ENCODE data around the gene SLC35F3.

The SLC35F3 gene

DNA sequence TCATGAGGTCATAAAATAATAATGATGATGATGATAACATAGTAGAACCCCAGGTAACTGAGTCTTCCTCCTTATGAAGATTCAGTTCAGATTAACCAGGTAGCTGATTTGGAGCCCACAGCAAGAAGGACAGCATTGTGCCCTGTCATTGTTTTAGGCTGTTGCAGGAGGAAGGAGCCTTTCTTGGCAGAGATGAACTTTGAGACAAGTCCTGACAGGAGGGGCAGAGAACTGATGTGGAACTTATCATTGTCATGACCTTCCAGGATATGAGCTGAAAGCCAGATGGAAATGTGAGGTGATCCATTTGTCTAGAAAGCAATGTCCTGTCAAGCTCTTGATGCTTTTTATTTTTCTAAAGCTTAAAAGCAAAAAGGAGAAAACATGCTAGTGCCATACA is 336.2 kb downstream of the SLC35F3 start:
- no peaks in the 10 kb centered on the region for H4K20me1 ChIP-seq (ENCODE audit: low read depth, low read length)
- TF ChIP-seq, protein P1, sequence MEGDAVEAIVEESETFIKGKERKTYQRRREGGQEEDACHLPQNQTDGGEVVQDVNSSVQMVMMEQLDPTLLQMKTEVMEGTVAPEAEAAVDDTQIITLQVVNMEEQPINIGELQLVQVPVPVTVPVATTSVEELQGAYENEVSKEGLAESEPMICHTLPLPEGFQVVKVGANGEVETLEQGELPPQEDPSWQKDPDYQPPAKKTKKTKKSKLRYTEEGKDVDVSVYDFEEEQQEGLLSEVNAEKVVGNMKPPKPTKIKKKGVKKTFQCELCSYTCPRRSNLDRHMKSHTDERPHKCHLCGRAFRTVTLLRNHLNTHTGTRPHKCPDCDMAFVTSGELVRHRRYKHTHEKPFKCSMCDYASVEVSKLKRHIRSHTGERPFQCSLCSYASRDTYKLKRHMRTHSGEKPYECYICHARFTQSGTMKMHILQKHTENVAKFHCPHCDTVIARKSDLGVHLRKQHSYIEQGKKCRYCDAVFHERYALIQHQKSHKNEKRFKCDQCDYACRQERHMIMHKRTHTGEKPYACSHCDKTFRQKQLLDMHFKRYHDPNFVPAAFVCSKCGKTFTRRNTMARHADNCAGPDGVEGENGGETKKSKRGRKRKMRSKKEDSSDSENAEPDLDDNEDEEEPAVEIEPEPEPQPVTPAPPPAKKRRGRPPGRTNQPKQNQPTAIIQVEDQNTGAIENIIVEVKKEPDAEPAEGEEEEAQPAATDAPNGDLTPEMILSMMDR (IDR thresholded peaks at IDR 0.05; ENCODE audit: insufficient read depth, low read length, poor library complexity, severe bottlenecking): no peak
- no peak for TF ChIP-seq EZH2phosphoT487 (conservative IDR thresholded peaks at IDR 0.05; ENCODE audit: low read length)
- H3K9ac ChIP-seq (ENCODE audit: low read length): no peak overlapping the region
- H3K9me3 ChIP-seq (ENCODE audit: insufficient read depth, low read length): no peaks in the 10 kb centered on the region
- H3K27me3 ChIP-seq (ENCODE audit: low read length): no peaks in the 10 kb centered on the region
- H3F3A ChIP-seq (ENCODE audit: insufficient read depth): no peaks in the 10 kb centered on the region
- H3K4me2 ChIP-seq (ENCODE audit: low read depth, low read length, poor library complexity, severe bottlenecking): no peak overlapping the region
- no peaks in the 10 kb centered on the region for H3K36me3 ChIP-seq (ENCODE audit: low read length)
- H3K4me3 ChIP-seq (ENCODE audit: insufficient read depth, low read length, poor library complexity, severe bottlenecking): no peak overlapping the region
- H2AFZ ChIP-seq (ENCODE audit: low read depth, low read length, severe bottlenecking): no peak overlapping the region
- H3K79me2 ChIP-seq (ENCODE audit: insufficient read depth, low read length): no peaks in the 10 kb centered on the region
- no peaks in the 10 kb centered on the region for H3K9me2 ChIP-seq (replicated peaks; ENCODE audit: insufficient read depth, low read length)
- no peak overlapping the region for H3K27ac ChIP-seq (ENCODE audit: low read depth, low read length)

DNA sequence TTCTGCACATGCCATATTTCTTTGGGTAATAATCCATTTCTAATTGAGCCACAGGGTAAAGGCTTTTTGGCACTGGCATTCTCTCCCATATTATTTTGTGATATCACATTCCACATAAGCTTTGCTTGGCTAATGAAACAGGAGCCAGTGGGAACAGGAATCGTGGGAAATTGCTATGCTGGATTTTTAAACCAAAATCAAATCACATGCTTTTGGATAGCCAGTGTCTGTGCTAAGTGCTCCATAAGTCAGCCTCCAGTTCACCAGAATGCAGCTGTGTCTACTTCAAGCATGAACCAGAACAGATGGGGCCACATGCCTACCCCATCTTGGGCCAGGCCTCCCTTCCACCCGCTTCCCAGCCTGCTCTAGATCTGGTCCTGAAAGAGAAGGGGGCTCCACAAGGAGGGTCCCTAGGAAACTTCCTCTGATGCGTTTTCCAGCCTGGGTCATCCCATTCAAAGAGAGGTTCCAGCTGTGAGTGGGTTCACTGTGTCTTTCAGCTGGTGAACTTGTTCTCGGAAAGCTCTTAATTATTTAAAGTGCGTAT is 337.5 kb downstream of the SLC35F3 start:
- Histone ChIP-seq H3K4me3 (ENCODE audit: insufficient read depth, low read length, poor library complexity, severe bottlenecking) (no peak overlapping the region), H3K36me3 (ENCODE audit: low read length) (no peaks in the 10 kb centered on the region), H3K9ac (ENCODE audit: low read length) (no peak overlapping the region)

DNA sequence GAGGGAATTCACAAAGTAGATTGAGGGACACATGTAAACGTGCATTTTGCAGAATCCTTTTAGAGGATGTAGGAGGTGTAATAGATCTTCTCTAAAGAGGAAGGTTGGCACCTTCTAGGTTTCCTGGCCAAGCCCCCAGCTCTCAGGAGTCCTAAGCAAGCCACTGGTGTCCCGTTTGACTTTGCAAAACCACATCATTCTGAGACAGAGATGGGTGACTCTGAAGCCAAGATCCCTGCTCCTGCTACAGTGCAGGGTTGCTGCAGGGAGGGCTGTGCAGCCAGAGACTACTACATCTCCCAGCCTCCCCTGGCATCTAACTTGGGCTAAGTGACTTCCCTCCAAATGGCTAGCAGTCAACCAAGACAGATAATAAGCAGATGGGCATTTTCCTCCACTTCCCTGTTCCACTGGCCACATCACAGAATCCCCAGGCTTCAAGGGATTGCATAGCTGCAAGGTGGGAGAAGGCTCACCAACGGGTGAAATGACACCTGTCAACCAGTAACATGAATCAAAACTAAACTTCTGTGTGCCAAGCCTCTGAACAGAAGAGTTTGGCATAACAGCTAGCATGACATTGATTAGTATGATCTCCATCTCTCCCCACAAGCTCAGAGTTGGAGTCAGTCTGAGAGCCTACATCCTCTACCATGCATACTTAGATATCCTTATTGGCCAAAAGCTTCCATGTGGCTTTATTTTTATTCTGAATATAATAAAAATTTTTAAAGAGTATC is 339.2 kb downstream of the SLC35F3 start:
- Histone ChIP-seq H3K4me3 (ENCODE audit: insufficient read depth, low read length, poor library complexity, severe bottlenecking) (no peak overlapping the region), H3K79me2 (ENCODE audit: insufficient read depth, low read length) (no peaks in the 10 kb centered on the region), H4K20me1 (ENCODE audit: low read depth, low read length) (no peaks in the 10 kb centered on the region), H3K27me3 (ENCODE audit: low read length) (no peaks in the 10 kb centered on the region), H3K9me2 (replicated peaks; ENCODE audit: insufficient read depth, low read length) (no peaks in the 10 kb centered on the region), H3K9ac (ENCODE audit: low read length) (no peak overlapping the region), H3K36me3 (ENCODE audit: low read length) (no peaks in the 10 kb centered on the region), H3K4me2 (ENCODE audit: low read depth, low read length, poor library complexity, severe bottlenecking) (no peak overlapping the region), H3F3A (ENCODE audit: insufficient read depth) (no peaks in the 10 kb centered on the region), H2AFZ (ENCODE audit: low read depth, low read length, severe bottlenecking) (no peak overlapping the region), H3K9me3 (ENCODE audit: insufficient read depth, low read length) (peaks cover 6% of the 10 kb centered on the region; the same call in 1 of the 2 replicates), H3K27ac (ENCODE audit: low read depth, low read length) (no peak overlapping the region)
- no peak for TF ChIP-seq EZH2phosphoT487 (conservative IDR thresholded peaks at IDR 0.05; ENCODE audit: low read length)
- TF ChIP-seq, protein P1 (IDR thresholded peaks at IDR 0.05; ENCODE audit: insufficient read depth, low read length, poor library complexity, severe bottlenecking): no peak

More for the DNA sequence above, 337.5 kb downstream of the SLC35F3 start:
- H3K9me3 ChIP-seq (ENCODE audit: insufficient read depth, low read length): peaks cover 3% of the 10 kb centered on the region; the same call in 1 of the 2 replicates
- H2AFZ ChIP-seq (ENCODE audit: low read depth, low read length, severe bottlenecking): no peak overlapping the region
- no peaks in the 10 kb centered on the region for H4K20me1 ChIP-seq (ENCODE audit: low read depth, low read length)
- H3F3A ChIP-seq (ENCODE audit: insufficient read depth): no peaks in the 10 kb centered on the region
- H3K27me3 ChIP-seq (ENCODE audit: low read length): no peaks in the 10 kb centered on the region
- H3K27ac ChIP-seq (ENCODE audit: low read depth, low read length): no peak overlapping the region
- no peaks in the 10 kb centered on the region for H3K79me2 ChIP-seq (ENCODE audit: insufficient read depth, low read length)
- TF ChIP-seq, protein P1 (IDR thresholded peaks at IDR 0.05; ENCODE audit: insufficient read depth, low read length, poor library complexity, severe bottlenecking): no peak
- no peak for TF ChIP-seq EZH2phosphoT487 (conservative IDR thresholded peaks at IDR 0.05; ENCODE audit: low read length)
- no peak overlapping the region for H3K4me2 ChIP-seq (ENCODE audit: low read depth, low read length, poor library complexity, severe bottlenecking)
- H3K9me2 ChIP-seq (replicated peaks; ENCODE audit: insufficient read depth, low read length): no peaks in the 10 kb centered on the region
